Testis (tissue), 2 donors: ENCODE data around the gene TBXAS1.

Experiments used
- CTCF ChIP-seq, 3 experiments: fragments of 450-650 bp in 2 of 3; fragments of 200-600 bp in 1 of 3; sonication (generic) in 1 of 3; IDR thresholded peaks; one replicate each; pipeline ENCODE4 v1.5.1; 2016 to 2019; ENCODE audit warnings: antibody characterized with exemption in 3 of 3, mild to moderate bottlenecking in 2 of 3, moderate library complexity in 1 of 3
- POLR2A ChIP-seq: fragments of 450-650 bp; IDR thresholded peaks from one replicate; pipeline ENCODE4 v1.6.1; 2017; ENCODE audit warnings: antibody characterized with exemption, mild to moderate bottlenecking, moderate library complexity

GRCh38 chr7:140054751-140055150 lies 225.7 kb downstream of the TBXAS1 start:
- no peak for TF ChIP-seq CTCF (IDR thresholded peaks at IDR 0.05)
- TF ChIP-seq POLR2A: no peak
